ENCODE data around the gene DENR. TPM values are rescaled to one million over a fixed set of nuclear protein-coding genes. Genes with fewer than 3 reads are reported as not detected.

DENR gene
- total and polyA plus RNA-seq, 2 experiments from 2014 or later = 23.6 to 87.6 TPM

DNA sequence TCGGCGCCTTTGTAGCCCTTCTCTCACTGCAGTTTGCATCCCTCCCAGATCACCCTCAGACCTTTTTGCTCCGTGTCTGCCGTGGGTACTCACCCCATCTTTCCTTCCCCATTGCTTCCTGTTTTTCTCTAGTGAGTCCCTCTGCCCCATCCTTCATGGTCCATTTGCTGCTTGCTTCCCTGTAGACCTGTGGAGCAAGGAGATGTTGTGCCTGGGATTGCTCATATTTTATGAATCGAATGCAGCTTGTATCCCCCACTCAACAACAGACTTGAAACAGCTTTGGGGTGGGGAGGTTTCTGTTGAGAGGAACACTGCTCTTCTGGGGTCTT lies 661 bp downstream of the DENR start:
- peak overlapping the region; percentile 92 for H3K27ac ChIP-seq
- TF ChIP-seq, protein P1, sequence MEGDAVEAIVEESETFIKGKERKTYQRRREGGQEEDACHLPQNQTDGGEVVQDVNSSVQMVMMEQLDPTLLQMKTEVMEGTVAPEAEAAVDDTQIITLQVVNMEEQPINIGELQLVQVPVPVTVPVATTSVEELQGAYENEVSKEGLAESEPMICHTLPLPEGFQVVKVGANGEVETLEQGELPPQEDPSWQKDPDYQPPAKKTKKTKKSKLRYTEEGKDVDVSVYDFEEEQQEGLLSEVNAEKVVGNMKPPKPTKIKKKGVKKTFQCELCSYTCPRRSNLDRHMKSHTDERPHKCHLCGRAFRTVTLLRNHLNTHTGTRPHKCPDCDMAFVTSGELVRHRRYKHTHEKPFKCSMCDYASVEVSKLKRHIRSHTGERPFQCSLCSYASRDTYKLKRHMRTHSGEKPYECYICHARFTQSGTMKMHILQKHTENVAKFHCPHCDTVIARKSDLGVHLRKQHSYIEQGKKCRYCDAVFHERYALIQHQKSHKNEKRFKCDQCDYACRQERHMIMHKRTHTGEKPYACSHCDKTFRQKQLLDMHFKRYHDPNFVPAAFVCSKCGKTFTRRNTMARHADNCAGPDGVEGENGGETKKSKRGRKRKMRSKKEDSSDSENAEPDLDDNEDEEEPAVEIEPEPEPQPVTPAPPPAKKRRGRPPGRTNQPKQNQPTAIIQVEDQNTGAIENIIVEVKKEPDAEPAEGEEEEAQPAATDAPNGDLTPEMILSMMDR (IDR thresholded peaks at IDR 0.05; ENCODE audit: low read depth, low read length) = no peak

DNA sequence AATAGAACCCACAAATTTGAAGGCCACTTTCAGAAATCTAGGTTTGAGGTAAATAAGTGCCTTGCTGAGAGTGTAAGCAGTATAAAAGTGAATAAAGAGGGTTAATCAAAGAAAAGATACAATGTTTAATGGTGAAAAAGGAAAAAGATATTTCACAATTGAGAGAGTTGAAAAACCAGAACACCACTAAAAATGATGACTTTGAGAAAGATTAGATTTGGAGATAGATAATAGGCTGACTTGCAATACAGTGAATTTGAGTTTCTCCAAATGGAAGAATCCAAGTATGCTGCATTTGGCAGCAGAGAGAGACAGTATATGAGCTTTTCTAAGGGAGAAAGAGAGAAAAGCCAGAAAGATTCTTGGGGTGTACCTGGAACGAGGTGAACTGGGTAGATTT lies 2.2 kb downstream of the DENR start:
- H3K27ac ChIP-seq = no peak overlapping the region
- no peaks in the 10 kb centered on the region for H3K9me3 ChIP-seq (ENCODE audit: low read depth)
- no peak overlapping the region for H3K4me3 ChIP-seq
- DNase-seq (ENCODE audit: low read depth in 1 of 2, low spot score in 1 of 2) = no peak
- peaks cover 8% of the 10 kb centered on the region for H3K4me1 ChIP-seq (ENCODE audit: low read depth)
- H3K36me3 ChIP-seq = peaks cover 48% of the 10 kb centered on the region
- TF ChIP-seq, protein P1 (IDR thresholded peaks at IDR 0.05; ENCODE audit: low read depth, low read length) = no peak
- H3K27me3 ChIP-seq = no peaks in the 10 kb centered on the region

More for the DNA sequence above, 661 bp downstream of the DENR start:
- DNase-seq (ENCODE audit: low read depth in 1 of 2, low spot score in 1 of 2) = peak in 1 of 2 donors; percentile 8
- H3K4me1 ChIP-seq (ENCODE audit: low read depth) = peaks cover 8% of the 10 kb centered on the region
- no peaks in the 10 kb centered on the region for H3K27me3 ChIP-seq
- H3K4me3 ChIP-seq = peak overlapping the region; percentile 65
- no peaks in the 10 kb centered on the region for H3K9me3 ChIP-seq (ENCODE audit: low read depth)
- H3K36me3 ChIP-seq = peaks cover 35% of the 10 kb centered on the region

DNA sequence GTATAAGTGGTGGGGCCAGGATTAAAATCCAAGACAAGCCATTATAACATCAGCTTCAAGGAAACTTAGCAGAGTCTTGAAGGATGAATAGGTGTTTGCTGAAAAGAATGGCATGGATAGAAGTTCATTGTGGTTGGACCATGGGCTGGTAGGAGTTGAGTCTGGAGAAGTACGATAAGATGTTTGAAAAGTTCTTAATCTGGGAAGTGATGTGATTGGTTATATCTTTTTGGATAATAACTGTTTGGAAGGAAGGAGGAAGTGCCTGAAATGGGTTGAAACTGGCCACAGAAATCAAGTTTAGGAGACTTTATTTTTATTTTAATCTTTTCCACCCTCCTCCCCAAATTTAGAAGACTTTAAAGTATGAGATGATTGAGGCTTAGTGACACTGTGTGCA lies 4.9 kb downstream of the DENR start:
- no peak for DNase-seq (ENCODE audit: low read depth in 1 of 2, low spot score in 1 of 2)
- TF ChIP-seq, protein P1 (IDR thresholded peaks at IDR 0.05; ENCODE audit: low read depth, low read length) = no peak
- H3K9me3 ChIP-seq (ENCODE audit: low read depth) = no peaks in the 10 kb centered on the region
- no peaks in the 10 kb centered on the region for H3K27me3 ChIP-seq
- H3K36me3 ChIP-seq = peaks cover 57% of the 10 kb centered on the region
- no peak overlapping the region for H3K4me3 ChIP-seq
- peaks cover 8% of the 10 kb centered on the region for H3K4me1 ChIP-seq (ENCODE audit: low read depth)
- no peak overlapping the region for H3K27ac ChIP-seq

DNA sequence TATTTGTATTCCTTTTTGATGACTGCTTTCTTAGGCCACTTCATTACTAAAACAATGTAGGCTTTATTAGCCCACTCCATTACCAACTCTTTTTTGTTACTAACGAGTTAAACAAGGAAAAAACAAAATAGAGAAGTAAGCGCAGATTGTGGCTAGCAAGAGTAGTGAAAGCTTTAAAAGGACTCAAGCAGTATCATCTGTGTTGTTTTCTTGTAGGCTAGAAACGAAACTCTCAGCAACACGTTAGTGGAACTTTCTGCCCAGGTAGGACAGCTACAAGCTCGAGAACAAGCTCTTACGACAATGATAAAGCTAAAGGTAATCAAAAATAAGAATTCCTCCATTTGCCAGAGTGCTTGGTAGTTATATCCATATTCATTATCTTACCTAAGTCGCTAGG lies 32.9 kb downstream of the DENR start:
- H3K36me3 ChIP-seq = no peaks in the 10 kb centered on the region
- H3K9me3 ChIP-seq (ENCODE audit: low read depth) = no peaks in the 10 kb centered on the region
- TF ChIP-seq, protein P1 (IDR thresholded peaks at IDR 0.05; ENCODE audit: low read depth, low read length) = no peak
- DNase-seq (ENCODE audit: low read depth in 1 of 2, low spot score in 1 of 2) = no peak
- H3K27ac ChIP-seq = no peak overlapping the region
- H3K4me1 ChIP-seq (ENCODE audit: low read depth) = no peaks in the 10 kb centered on the region
- no peaks in the 10 kb centered on the region for H3K27me3 ChIP-seq
- H3K4me3 ChIP-seq = no peak overlapping the region

DNA sequence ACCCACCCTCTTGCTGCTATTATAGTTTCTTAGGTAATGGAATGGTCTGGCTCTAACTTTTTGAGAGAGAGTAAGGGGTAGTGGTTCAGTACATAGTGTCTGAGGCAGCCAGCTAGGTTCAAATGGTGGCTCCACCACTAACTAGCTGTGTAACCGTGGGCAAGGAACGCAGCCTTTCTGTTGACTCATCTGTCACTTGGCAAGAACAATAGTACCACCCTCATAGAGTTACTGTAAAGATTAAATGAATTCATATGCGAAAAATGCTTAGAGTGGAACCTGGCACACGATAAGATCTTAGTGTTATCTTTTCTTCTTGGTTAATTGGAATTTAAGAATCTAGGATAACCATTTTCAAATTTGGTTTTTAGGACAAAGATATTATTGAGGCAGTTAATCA lies 35.8 kb downstream of the DENR start:
- H3K9me3 ChIP-seq (ENCODE audit: low read depth) = no peaks in the 10 kb centered on the region
- H3K27me3 ChIP-seq = no peaks in the 10 kb centered on the region
- H3K4me1 ChIP-seq (ENCODE audit: low read depth) = no peaks in the 10 kb centered on the region
- TF ChIP-seq, protein P1 (IDR thresholded peaks at IDR 0.05; ENCODE audit: low read depth, low read length) = no peak
- H3K36me3 ChIP-seq = no peaks in the 10 kb centered on the region
- H3K27ac ChIP-seq = no peak overlapping the region
- DNase-seq (ENCODE audit: low read depth in 1 of 2, low spot score in 1 of 2) = peak in 1 of 2 donors; percentile 44
- no peak overlapping the region for H3K4me3 ChIP-seq

DNA sequence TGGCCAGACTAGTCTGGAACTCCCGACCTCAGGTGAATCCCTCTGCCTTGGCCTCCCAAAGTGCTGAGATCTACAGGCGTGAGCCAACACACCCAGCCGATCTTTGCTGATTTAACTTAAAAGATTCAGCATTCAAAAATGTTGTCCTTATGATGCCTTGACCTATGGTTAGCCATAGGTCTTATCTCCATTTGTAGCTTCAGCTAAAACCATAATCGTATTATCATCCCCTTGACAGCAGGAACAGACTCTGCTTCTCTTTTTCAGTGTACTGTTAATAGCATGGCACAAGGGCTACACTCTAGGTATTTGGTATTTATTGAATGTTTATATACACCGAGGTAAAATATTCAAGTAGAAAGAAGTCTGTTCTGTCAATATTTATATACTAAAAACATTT lies 37.0 kb downstream of the DENR start:
- Histone ChIP-seq H3K36me3 (no peaks in the 10 kb centered on the region), H3K9me3 (ENCODE audit: low read depth) (no peaks in the 10 kb centered on the region), H3K4me1 (ENCODE audit: low read depth) (no peaks in the 10 kb centered on the region), H3K27me3 (no peaks in the 10 kb centered on the region), H3K27ac (no peak overlapping the region), H3K4me3 (no peak overlapping the region)
- no peak for DNase-seq (ENCODE audit: low read depth in 1 of 2, low spot score in 1 of 2)
- TF ChIP-seq, protein P1 (IDR thresholded peaks at IDR 0.05; ENCODE audit: low read depth, low read length) = no peak
